ENCODE data around the gene TMEM63B. TPM values are rescaled to one million over a fixed set of nuclear protein-coding genes. Genes with fewer than 3 reads are reported as not detected.

TMEM63B gene
- total and polyA plus RNA-seq, 2 donors (not counting 1 experiment from before 2014, with no cell fraction given), result 15.4 to 19.1 TPM

GRCh38 chr6:44102527-44102926, 24.8 kb upstream of the TMEM63B start:
- Histone ChIP-seq H4K20me1 (ENCODE audit: control insufficient read depth, insufficient read depth, low read length, poor library complexity, severe bottlenecking) (peaks cover 6% of the 10 kb centered on the region), H3K79me2 (ENCODE audit: control insufficient read depth, insufficient read depth, low read length) (peaks cover 3% of the 10 kb centered on the region), H3K4me1 (ENCODE audit: control insufficient read depth in 2 of 2, insufficient read depth in 2 of 2, low read length in 2 of 2) (no peaks in the 10 kb centered on the region), H2AFZ (ENCODE audit: insufficient read depth, low read depth, low read length, poor library complexity, severe bottlenecking) (no peak overlapping the region), H3K9ac (ENCODE audit: low read length) (no peak overlapping the region), H3K27me3 (replicated peaks in 1 of 4; ENCODE audit: control extremely low read depth in 1 of 4, control insufficient read depth in 3 of 4, insufficient read depth in 4 of 4, low read length in 3 of 4) (no peaks in the 10 kb centered on the region), H3K36me3 (replicated peaks in 1 of 2; ENCODE audit: control extremely low read depth in 1 of 2, control insufficient read depth in 1 of 2, extremely low read depth in 1 of 2, insufficient read depth in 2 of 2, low read length in 1 of 2) (peaks cover 2 to 17% of the 10 kb centered on the region in 2 experiments), H3K4me2 (replicated peaks; ENCODE audit: low read depth, low read length, poor library complexity, severe bottlenecking) (no peak overlapping the region), H3K9me3 (ENCODE audit: control extremely low read depth in 1 of 3, control insufficient read depth in 2 of 3, insufficient read depth in 1 of 3, low read length in 2 of 3) (no peaks in the 10 kb centered on the region), H3K27ac (ENCODE audit: low read length in 2 of 2) (no peak overlapping the region), H3K4me3 (ENCODE audit: control extremely low read depth in 1 of 5, extremely low read depth in 1 of 5, insufficient read depth in 1 of 5, low read depth in 2 of 5, low read length in 4 of 5) (no peak overlapping the region)
- Mint-ChIP-seq H3K4me3 (no peak overlapping the region), H3K4me1 (peaks cover 2% of the 10 kb centered on the region), H3K27ac (no peak overlapping the region), H3K27me3 (no peaks in the 10 kb centered on the region), H3K9me3 (ENCODE audit: insufficient read depth) (no peaks in the 10 kb centered on the region)
- DNase-seq (no peak), ATAC-seq (ENCODE audit: low read depth) (no peak)
- intact Hi-C loops (cut with micrococcal nuclease), result no loop called here
- 100% methylated on average over 2 of the region's 2 CpGs for WGBS (ENCODE audit: insufficient coverage)
- ChIA-PET CTCF (interaction anchor here (0.6 kb wide), 1 partner anchor 46 kb away, joined by 5 read pairs; no protein-coding TSS in a partner anchor), POLR2A (no interaction called here)
- no peak for TF ChIP-seq CTCF (IDR thresholded peaks at IDR 0.05)
- TF ChIP-seq EZH2 (IDR thresholded peaks at IDR 0.05; ENCODE audit: borderline replicate concordance, insufficient read depth, low read depth, low read length, poor library complexity, severe bottlenecking), result no peak

DNA sequence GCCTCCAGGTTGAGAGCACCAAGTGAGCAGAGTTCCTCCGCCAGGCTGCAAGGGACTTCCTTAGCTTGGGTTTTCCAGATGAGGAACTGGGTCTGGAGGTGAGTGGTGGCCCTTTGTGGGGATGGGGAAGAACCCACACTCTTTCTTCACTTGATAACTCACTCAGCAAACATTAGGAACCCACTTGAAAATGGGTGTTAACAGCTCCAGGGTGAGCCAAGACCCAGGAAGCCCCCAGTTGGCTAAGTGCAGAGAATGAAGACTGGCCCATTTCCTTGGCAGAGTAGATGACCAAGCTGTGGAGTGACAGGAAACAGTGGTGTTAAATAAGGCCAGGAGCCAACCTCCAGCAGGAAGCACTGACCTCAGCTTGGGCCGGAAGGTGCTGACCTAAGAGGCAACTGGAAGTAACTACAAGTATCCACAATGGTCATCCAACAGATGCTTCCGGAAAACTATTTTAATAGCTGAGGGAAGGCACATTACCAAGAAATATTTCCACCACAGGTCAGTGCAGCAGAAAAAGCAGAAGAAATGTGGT, 22.8 kb upstream of the TMEM63B start:
- no peaks in the 10 kb centered on the region for H3K9me3 ChIP-seq (ENCODE audit: control extremely low read depth in 1 of 3, control insufficient read depth in 2 of 3, insufficient read depth in 1 of 3, low read length in 2 of 3)
- no peak overlapping the region for H3K9ac ChIP-seq (ENCODE audit: low read length)
- DNase-seq (no peak), ATAC-seq (ENCODE audit: low read depth) (no peak)
- H3K36me3 ChIP-seq (replicated peaks in 1 of 2; ENCODE audit: control extremely low read depth in 1 of 2, control insufficient read depth in 1 of 2, extremely low read depth in 1 of 2, insufficient read depth in 2 of 2, low read length in 1 of 2), result peaks cover 2 to 23% of the 10 kb centered on the region in 2 experiments
- POLR2A ChIA-PET, result no interaction called here
- Mint-ChIP-seq H3K9me3 (ENCODE audit: insufficient read depth) (no peaks in the 10 kb centered on the region), H3K27me3 (no peaks in the 10 kb centered on the region), H3K4me1 (peaks cover 2% of the 10 kb centered on the region), H3K4me3 (no peak overlapping the region), H3K27ac (no peak overlapping the region)
- no peak overlapping the region for H3K4me2 ChIP-seq (replicated peaks; ENCODE audit: low read depth, low read length, poor library complexity, severe bottlenecking)
- WGBS (ENCODE audit: insufficient coverage), result 100% methylated on average over 2 of the region's 3 CpGs
- no peak for TF ChIP-seq CTCF (IDR thresholded peaks at IDR 0.05)
- no peak for TF ChIP-seq EZH2 (IDR thresholded peaks at IDR 0.05; ENCODE audit: borderline replicate concordance, insufficient read depth, low read depth, low read length, poor library complexity, severe bottlenecking)
- intact Hi-C loops (cut with micrococcal nuclease), result no loop called here
- H2AFZ ChIP-seq (ENCODE audit: insufficient read depth, low read depth, low read length, poor library complexity, severe bottlenecking), result no peak overlapping the region
- no peaks in the 10 kb centered on the region for H3K27me3 ChIP-seq (replicated peaks in 1 of 4; ENCODE audit: control extremely low read depth in 1 of 4, control insufficient read depth in 3 of 4, insufficient read depth in 4 of 4, low read length in 3 of 4)
- CTCF ChIA-PET, result interaction anchor here (1.4 to 1.6 kb wide), 2 partner anchors 16 to 233 kb away, joined by 3 read pairs; no protein-coding TSS in a partner anchor
- no peaks in the 10 kb centered on the region for H3K4me1 ChIP-seq (ENCODE audit: control insufficient read depth in 2 of 2, insufficient read depth in 2 of 2, low read length in 2 of 2)
- no peak overlapping the region for H3K4me3 ChIP-seq (ENCODE audit: control extremely low read depth in 1 of 5, extremely low read depth in 1 of 5, insufficient read depth in 1 of 5, low read depth in 2 of 5, low read length in 4 of 5)
- no peak overlapping the region for H3K27ac ChIP-seq (ENCODE audit: low read length in 2 of 2)
- peaks cover 3% of the 10 kb centered on the region for H3K79me2 ChIP-seq (ENCODE audit: control insufficient read depth, insufficient read depth, low read length)
- peaks cover 6% of the 10 kb centered on the region for H4K20me1 ChIP-seq (ENCODE audit: control insufficient read depth, insufficient read depth, low read length, poor library complexity, severe bottlenecking)
